Stimulated activated CD8-positive, alpha-beta memory T cell treated with anti-CD3 and anti-CD28 coated beads, Interleukin-2, amount 100 ng/mL, for 48 hours (primary cell): ENCODE results near the gene BCCIP.

Experiments
- DNase-seq, 2 donors: peaks; one replicate each; pipeline ENCODE4 v3.0.0-alpha.2; 2020; ENCODE audit warnings: low read depth in 2 of 2

Gene BCCIP

DNA sequence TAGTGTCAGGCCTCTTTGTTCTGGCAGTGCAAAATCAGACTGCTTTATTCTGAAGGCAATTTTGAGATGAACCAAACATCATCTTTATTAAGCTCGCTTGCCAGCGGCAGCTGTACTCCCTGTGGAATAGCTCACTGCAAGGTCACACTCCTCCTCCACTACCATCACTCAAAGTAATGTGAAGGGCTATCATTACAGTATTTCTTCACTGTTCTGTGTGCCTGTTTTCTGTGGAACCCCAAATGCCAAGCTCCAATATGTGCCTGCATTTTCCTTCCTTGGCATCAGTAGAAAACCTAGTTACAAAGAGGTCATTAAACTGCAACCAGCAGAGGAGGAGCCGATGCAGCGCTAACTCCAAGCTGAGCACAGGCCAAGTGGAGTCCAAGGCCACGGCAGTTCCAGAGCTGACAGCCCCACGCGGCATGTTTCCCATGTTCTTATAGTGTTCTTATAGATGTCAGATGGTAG lies 21.4 kb downstream of the BCCIP start:
- DNase-seq = no peak

DNA sequence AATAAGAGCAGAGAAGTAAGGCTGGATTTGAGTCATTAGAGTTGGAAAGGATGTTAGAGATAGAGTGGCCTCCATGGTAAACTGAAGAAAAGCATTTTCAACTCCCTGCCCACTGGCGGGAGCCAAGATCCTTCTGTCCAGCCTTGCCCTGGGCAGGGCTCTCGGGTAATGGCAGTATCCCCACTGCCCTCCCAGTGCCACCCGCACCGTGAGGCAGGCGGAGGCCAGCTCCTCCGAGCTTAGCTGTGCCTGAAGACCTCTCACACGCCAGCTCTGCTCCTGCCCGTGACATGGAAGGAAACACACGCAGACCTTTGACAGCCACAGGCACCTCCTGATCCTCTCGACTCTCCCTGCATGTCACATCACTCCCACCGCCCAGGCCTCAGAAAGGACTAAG lies 22.3 kb downstream of the BCCIP start:
- DNase-seq = no peak

- DNase-seq = no peak
These were observed 23.5 kb downstream of the BCCIP start for GRCh38 chr10:125846894-125847293.

GRCh38 chr10:125848371-125848770 lies 25.0 kb downstream of the BCCIP start:
- DNase-seq = no peak

DNA sequence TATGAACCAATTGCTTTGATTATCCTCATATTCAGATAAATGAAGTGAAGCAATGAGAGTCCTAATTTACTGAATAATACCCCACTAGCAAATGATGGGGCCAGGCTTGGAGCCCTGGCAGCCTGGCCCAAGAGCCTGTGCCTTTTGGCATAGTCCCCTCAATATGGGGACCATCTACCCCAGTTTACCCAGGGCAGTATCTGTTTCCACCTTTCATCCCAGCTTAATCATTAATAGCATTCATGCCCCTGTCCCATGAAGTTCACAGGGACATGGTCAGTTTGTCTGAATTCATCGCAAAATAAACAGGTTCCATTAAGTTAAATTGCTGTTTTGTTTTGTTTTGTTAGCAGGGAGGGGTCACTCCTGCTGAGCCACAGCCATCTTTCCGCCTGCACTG lies 25.5 kb downstream of the BCCIP start:
- DNase-seq = no peak

- no peak for DNase-seq
These were observed 26.1 kb downstream of the BCCIP start for GRCh38 chr10:125849448-125849847.

GRCh38 chr10:125850766-125851731 lies 27.7 kb downstream of the BCCIP start:
- DNase-seq = no peak

DNA sequence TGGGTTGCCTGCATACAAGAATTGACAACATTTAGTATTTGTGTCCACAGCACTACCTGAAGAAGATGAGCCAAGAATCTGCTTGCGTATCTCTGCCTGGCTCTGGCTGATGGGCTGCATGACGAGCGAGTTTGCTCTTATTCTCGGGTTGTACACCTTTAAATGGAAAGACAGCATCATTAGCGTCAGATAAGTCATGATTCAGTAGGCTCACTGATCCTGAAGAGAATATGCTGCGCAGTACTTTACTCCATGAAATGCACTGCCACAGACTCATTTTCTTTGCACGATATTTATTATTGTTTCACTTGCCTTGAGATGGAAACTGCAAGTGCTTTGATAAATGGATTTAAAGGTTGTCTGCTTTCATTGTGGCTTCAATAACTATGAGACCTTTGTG lies 29.1 kb downstream of the BCCIP start:
- no peak for DNase-seq

DNA sequence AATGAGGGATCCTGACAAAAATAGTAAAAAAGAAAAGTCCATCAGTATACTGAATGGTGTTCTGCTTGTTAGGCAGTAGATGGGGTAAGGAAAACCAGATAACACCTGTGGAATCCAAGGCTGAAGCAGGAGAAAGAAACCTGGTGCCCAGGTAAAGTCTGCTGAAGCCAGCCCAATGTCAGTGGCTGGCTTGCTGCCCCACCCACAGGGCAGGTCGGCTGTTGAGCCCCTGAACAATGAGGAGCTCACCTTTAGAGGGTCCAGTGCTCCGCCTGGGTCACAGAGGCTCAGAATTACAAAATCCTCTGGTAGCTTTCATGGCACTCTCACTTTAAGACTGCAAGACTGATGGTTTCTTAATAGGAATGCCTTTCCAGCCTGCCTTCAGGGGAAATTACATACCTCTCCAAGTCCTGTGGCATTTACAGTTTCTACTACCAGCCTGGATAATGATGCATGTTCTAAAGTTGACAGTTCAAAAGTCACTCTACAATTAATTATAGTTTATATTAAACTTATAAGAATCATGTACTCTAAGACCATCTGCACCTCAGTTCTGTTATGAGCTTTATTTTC lies 33.9 kb downstream of the BCCIP start:
- DNase-seq = no peak

- DNase-seq = no peak
These were observed 35.9 kb downstream of the BCCIP start for GRCh38 chr10:125859128-125859817.

DNA sequence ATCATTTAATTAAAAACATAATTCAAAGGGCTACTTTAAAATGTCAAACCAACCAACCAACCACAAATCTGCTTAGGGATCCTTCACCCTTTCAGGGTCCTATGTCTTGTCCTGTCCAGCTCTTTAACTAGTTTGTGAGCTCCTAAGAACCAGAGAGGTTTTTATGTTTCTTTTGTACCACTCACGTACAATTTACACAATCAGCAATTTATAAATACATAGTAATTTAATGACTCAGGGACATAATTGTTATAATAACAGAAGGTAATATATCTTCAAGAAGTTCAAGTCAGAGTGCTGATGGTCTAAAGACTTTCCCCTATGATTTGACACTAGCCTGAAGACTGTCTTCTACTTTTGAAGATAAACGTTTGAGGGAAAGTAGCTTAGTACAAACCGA lies 41.8 kb downstream of the BCCIP start:
- DNase-seq = no peak

- no peak for DNase-seq
These were observed 43.2 kb downstream of the BCCIP start for GRCh38 chr10:125866421-125867029.

DNA sequence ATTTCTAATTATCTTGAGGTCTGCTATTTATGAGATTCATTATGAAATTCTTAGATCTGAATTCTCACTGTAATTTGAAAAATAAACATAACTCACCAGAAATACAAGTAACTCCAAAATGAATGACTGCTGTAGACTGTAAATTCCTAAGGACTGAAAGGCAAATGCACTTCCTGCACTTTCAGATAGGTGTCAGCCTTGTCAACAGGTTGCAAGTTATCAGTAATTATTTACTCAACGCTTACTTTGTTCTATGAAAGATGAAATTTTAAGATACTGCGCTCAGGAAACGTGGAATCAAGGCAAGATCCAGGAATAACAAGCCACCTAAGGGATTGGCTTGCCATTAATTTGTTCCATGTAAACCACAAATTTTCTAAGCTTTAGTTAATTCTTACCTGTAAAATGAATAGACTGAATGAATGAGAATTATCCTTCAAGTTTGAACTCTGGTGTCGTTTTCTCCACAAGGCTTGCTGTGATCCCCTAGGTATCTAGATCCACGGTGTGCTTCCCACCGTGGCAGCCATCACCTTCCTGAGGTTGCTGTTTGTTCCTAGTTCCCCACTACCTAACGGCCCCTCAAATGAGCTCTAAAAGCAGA lies 45.1 kb downstream of the BCCIP start:
- DNase-seq = no peak

- DNase-seq = no peak
These were observed 48.0 kb downstream of the BCCIP start for GRCh38 chr10:125871338-125871737.

DNA sequence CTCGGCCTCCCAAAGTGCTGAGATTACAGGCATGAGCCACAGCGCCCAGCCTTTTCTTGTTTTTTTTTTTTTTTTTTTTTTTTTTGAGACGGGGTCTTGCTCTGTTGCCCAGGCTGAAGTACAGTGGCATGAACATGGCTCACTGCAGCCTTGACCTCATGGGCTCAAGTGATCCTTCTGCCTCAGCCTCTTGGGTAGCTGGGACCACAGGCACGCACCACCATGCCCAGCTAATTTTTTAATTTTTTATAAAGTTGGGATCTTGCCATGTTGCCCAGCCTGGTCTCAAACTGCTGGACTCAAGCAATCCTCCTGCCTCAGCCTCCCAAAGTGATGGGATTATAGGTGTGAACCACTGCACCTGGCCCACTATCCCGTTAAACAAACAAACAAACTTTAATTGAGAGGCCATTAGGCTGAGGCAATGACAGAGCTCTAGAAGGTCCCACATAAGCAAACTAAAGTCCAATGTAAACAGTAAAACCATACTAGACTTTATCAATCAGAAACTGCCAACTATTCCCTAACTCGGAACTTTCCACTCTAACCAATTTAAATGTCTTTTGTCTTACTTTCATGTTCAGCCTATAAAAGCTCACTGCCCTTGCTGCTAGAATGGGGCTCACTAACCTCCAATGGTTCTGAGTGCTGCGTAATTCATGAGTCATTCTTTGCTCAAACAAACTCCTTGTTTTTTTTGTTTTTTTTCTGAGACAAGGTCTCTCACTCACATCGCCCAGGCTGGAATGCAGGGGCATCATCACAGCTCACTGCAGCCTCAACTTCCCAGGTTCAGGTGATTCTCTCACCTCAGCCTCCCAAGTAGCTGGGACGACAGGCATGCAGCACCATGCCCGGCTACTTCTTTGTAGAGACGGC lies 55.9 kb downstream of the BCCIP start:
- no peak for DNase-seq

DNA sequence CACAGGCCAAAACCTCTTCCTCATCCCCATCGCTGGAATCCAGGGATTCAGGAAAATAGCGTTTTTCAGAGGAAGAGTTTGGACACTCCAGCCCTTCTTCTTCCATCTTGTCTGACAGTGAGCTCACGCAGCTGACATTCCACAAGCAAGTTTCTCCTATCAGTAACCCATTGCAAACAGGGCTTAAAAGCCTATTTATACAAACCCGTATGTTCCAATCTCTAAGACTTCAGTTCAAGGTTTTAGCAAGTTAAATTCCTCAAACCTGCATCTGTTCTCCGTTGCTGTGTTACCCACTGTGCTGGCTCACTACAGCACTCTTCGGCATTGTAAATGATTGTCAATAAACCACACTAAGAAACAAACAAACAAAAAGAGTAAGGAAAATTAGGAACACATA lies 57.4 kb downstream of the BCCIP start:
- no peak for DNase-seq

- no peak for DNase-seq
These were observed 57.8 kb downstream of the BCCIP start, which contains the start of gene DHX32 for GRCh38 chr10:125881192-125881591. Gene DHX32 (minus strand): TSS chr10:125881292. CDS start chr10:125880824, 468 bp downstream.

DNA sequence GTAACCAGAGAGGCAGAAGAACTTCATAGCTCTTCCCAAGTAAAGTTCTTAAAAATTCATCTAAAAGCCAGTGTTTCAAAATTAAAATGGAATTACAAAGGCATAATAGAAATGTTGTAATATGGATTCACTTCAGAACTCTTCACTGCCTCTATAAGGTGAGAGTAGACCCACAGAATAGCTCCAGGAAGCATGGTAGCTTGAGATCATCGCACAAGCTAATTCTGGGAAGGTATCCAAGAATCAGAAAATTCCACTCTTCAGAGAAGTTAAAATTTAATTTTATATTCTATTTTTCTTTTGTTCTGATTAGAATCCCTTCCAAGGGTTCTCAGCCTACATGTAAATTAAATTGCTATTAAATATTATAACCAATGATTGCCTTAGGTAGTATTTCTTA lies 59.2 kb downstream of the BCCIP start:
- DNase-seq = no peak

DNA sequence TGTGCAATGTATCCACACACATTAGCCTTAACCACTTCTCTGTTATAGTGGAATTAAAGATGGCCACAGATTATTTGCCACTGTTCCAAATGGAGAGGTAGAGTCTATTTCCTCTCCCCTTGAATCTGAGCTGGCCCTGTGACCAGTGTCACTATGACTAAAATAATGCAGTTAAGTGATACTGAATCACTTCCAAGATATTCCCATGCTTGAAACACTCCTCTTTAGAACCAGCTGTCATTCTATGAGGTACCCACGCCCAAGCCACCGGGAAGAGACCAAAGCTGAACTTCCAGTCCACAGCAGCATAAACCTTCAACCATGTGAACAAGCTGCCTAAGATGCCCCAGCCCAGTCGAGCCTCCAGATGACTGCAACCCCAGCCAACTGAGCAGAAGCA lies 59.9 kb downstream of the BCCIP start:
- no peak for DNase-seq
